Spinal cord (tissue), 10 donors: Measurements from ENCODE around the gene MSANTD2. TPM values are rescaled to one million over a fixed set of nuclear protein-coding genes. Genes with fewer than 3 reads are reported as not detected.

ENCODE experiments used
- DNase-seq, 6 donors: peaks; one replicate each; pipeline versions ENCODE4 v3.0.0 to v3.0.0-alpha.2; 2013 to 2015; ENCODE audit warnings: low spot score in 6 of 6, low read depth in 4 of 6
- H3K27ac ChIP-seq: one replicate; pipeline ENCODE4 v1.5.1; 2013; ENCODE audit warnings: low read depth, low read length, control low read depth
- H3K27me3 ChIP-seq: one replicate; pipeline ENCODE4 v1.6.1; 2013; ENCODE audit warnings: low read length; ENCODE audit not compliant: control insufficient read depth, insufficient read depth
- H3K36me3 ChIP-seq: one replicate; pipeline ENCODE4 v1.6.1; 2013; ENCODE audit warnings: low read length; ENCODE audit not compliant: control insufficient read depth, insufficient read depth
- H3K4me1 ChIP-seq: one replicate; pipeline ENCODE4 v1.6.1; 2013; ENCODE audit warnings: low read length; ENCODE audit not compliant: control insufficient read depth, insufficient read depth
- H3K4me3 ChIP-seq: one replicate; pipeline ENCODE4 v1.5.1; 2013; ENCODE audit warnings: low read depth, low read length, control low read depth
- H3K9me3 ChIP-seq: one replicate; pipeline ENCODE4 v1.6.1; 2013; ENCODE audit warnings: low read length; ENCODE audit not compliant: control insufficient read depth, insufficient read depth
- WGBS: methylation state at CpG from one replicate; pipeline ENCODE4 v1.1.5; 2013; ENCODE audit warnings: missing lambda C conversion rate; ENCODE audit not compliant: insufficient coverage; 5-methylcytosine and 5-hydroxymethylcytosine counted together
- polyA plus RNA-seq, 2 donors: library from polyadenylated mRNA; unstranded; fragments of 120-200 nt; gene quantifications; one replicate each; pipeline ENCODE4 v1.2.1, GENCODE V29; 2013; ENCODE audit not compliant: insufficient read length in 2 of 2
- total RNA-seq, 2 donors: library from RNA; depleted of rRNA in 1 of 2; stranded (reverse); fragments of 120-200 nt in 1 of 2; fragments of >200 nt in 1 of 2; gene quantifications; one replicate each; pipeline versions ENCODE4 v1.2.3 to v1.2.4, GENCODE V29; 2013 to 2014
- donor health status: healthy.

Gene MSANTD2
- total and polyA plus RNA-seq, 4 donors, result 17.8 to 28.4 (median 22.6) TPM

DNA sequence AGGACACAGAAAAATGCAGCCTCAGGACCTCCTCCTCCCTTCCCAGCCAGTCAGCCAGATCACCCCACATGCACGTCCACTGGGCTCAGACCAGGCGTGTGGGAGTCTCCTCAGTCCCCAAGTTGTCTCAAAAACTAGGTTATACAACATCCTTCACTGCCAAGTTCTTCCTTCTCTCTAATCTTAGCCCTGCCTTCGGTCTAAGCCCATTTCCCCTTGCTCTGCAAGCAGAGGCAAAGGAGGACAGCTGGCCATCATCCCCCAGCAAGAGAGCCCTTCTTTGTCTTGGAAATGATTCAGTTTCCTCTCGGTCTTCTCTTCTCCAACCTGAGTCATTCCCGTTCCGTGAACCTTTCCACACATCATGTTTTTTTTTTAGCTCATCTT lies 74.5 kb downstream of the MSANTD2 start:
- no peaks in the 10 kb centered on the region for H3K9me3 ChIP-seq
- H3K4me3 ChIP-seq, result no peak overlapping the region
- H3K4me1 ChIP-seq, result peaks cover 8% of the 10 kb centered on the region
- no peak overlapping the region for H3K27ac ChIP-seq
- DNase-seq, result no peak
- 64% methylated on average over 5 of the region's 6 CpGs for WGBS
- H3K27me3 ChIP-seq, result peaks cover 26% of the 10 kb centered on the region
- no peaks in the 10 kb centered on the region for H3K36me3 ChIP-seq

DNA sequence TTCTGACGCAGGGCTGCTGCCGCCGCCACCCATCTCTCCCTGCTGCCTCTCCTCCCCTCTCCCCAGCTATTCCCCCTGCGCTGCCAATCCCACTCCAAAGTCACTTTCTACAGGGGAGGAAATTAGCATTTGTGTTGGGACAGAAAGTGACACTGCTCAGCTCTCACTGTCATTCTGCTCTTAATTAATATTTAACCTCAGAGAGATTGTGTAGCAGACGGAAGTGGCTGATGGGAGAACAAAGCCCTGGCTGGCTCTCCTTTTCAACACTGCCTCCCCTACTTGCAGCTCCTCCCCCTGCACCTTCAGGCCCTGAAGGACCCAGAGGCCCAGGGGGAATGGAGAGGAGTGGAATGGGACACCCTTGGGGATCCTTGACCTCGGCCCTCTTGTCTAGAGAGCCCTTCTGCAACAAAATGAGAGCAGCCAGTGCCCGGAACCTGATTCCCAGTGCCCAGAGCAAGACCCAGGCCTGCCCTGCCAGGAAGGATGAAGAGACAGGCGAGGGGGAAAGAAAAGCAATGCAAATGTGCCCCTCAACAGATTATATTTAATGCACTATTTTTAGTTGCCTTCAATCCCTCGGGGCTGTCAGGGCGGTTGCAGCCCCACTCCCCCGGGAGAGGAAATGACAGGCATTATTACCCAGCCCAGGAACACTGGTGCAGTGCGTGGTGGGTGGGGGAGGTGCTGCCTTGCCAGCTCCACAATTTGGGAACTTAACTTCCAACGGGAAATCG lies 75.1 kb downstream of the MSANTD2 start:
- DNase-seq, result peak in 2 of 6 donors; percentile 17 to 34
- H3K27me3 ChIP-seq, result peaks cover 30% of the 10 kb centered on the region
- 25% methylated on average over 2 of the region's 14 CpGs for WGBS
- peaks cover 8% of the 10 kb centered on the region for H3K4me1 ChIP-seq
- H3K27ac ChIP-seq, result no peak overlapping the region
- H3K36me3 ChIP-seq, result no peaks in the 10 kb centered on the region
- no peak overlapping the region for H3K4me3 ChIP-seq
- no peaks in the 10 kb centered on the region for H3K9me3 ChIP-seq

DNA sequence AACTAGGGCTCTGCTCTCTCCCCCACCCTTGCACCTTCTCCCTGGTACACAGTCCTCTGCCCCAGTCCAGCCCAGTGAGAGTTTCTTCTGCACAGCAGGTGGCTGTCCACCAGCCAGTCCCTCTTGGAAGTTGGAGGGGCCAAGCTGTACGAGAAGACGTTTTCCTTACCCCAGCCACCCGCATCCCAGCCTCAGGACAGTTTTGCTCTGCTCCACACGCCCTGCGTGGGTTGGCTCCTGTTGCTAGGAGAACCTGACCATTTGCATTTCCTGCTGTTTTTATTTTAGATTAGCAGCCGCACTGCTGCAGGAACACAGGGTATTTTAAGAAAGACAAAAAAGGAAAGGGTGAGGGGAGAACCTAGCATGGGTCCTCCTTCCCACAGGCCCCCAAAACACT lies 78.0 kb downstream of the MSANTD2 start:
- Histone ChIP-seq H3K27ac (no peak overlapping the region), H3K27me3 (peaks cover 54% of the 10 kb centered on the region), H3K9me3 (no peaks in the 10 kb centered on the region), H3K36me3 (no peaks in the 10 kb centered on the region), H3K4me3 (no peak overlapping the region), H3K4me1 (peaks cover 25% of the 10 kb centered on the region)
- 72% methylated on average over 2 of the region's 6 CpGs for WGBS
- no peak for DNase-seq

DNA sequence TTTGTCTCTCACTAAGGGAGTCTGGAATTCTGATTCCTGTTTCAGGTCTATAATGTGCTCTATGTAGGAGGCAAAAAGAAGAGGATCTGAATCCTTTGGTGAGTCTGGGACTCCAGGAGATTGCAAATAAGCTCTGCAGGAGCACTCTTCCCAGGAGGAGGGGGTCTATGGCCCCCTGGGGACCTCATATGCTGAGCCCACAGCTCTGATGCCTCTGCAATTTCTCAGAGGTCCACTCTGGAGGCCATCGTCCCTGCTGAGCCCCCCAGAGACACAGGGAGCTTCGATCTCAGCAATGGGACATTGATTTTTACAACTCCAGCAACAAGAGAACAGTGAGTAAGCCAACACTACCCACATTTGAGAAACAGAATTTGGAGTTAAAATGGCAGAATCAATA lies 80.7 kb downstream of the MSANTD2 start:
- Histone ChIP-seq H3K4me3 (no peak overlapping the region), H3K27me3 (peaks cover 46% of the 10 kb centered on the region)

DNA sequence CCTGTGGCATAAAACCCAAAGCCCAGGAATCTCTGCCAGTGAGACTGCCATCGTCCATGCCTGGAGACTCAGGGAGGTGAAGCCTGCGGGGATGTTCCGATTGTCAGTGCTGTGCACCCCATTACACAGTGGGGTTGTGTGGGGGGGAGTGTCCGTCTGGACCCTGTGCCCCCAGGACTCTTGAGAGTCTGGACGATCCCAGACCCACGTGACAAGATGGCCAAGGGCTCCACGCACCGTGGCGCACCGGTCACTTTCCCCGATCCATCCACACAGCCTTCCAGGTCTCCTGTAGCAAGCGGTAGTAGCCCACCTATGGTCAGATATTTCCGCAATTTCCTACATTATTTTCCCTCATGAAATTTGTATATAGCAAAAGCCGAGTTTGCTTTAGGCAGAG lies 81.4 kb downstream of the MSANTD2 start:
- H3K4me3 ChIP-seq, result no peak overlapping the region
- no peak for DNase-seq
- H3K4me1 ChIP-seq, result peaks cover 17% of the 10 kb centered on the region
- WGBS, result 17% methylated on average over 8 of the region's 14 CpGs
- no peaks in the 10 kb centered on the region for H3K9me3 ChIP-seq
- peaks cover 44% of the 10 kb centered on the region for H3K27me3 ChIP-seq
- no peak overlapping the region for H3K27ac ChIP-seq
- H3K36me3 ChIP-seq, result no peaks in the 10 kb centered on the region

More for the DNA sequence above, 80.7 kb downstream of the MSANTD2 start:
- Histone ChIP-seq H3K4me1 (peaks cover 17% of the 10 kb centered on the region), H3K36me3 (no peaks in the 10 kb centered on the region), H3K9me3 (no peaks in the 10 kb centered on the region), H3K27ac (no peak overlapping the region)
- DNase-seq, result peak in 1 of 6 donors; percentile 13
- 13% methylated on average over 1 of the region's 2 CpGs for WGBS

DNA sequence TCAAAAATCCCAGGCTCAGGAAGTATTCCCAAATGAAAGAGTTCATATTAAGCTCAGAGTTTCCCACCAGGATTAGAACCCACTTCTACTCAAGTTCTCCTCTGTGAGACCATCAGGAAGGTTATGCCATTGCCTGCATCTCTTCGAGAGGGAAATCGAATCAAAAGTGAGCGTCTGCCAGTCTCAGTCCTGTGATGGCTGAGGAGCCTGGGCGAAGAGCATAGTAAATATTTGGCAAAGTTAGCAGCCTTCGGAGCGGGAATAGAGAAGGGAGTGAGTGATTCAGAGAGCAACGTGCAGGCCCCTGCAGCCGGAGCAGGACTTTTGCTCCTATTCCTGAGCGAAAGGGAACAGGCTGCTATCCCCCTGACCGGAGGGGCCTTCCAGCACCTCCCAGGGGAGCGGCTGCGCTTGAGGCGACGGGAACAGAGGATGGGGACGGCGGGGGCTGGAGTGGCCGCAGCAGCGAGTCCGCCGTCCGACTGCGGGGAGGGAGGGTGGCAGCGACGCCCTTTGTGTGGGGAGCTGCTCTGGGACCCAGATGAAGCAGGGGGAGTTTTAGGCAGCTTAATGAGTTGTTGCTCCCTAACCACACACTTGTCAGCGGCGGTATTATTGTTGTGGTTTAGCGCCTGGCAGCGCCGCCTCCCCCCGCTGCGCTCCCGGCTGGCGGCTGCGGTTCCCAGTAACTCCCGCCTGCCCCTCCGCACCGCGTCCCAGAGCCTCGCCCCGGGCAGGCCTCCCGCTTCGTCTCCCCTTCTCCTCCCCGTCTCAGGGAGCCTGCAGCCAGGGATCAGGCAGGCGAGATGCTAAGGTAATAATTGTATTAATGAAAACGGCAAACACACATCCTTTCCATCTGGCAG lies 82.2 kb downstream of the MSANTD2 start:
- Histone ChIP-seq H3K4me1 (peaks cover 17% of the 10 kb centered on the region), H3K36me3 (no peaks in the 10 kb centered on the region), H3K9me3 (no peaks in the 10 kb centered on the region), H3K27ac (no peak overlapping the region), H3K4me3 (peak overlapping the region; percentile 28), H3K27me3 (peaks cover 42% of the 10 kb centered on the region)
- WGBS, result under 1% methylated on average over 39 of the region's 45 CpGs
- peak in 2 of 6 donors; percentile 66 to 76 for DNase-seq

DNA sequence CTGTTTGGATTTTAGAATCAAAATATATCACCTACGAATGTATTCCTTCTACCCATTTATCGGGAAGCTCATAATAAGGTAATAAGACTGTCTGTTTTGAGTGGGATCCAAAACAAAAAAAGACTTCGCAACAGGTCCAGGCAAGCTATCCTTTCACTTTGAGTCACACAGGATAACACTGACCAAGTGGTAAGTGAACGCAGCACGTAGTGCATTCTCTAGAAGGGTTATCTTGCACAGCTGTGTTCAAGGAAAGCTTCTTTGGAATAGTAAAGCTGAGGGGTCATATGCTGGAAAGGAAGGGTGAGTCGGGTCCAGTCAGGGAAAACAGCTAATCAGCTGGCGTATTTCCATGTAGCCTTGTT lies 82.8 kb downstream of the MSANTD2 start:
- Histone ChIP-seq H3K27ac (no peak overlapping the region), H3K27me3 (peaks cover 39% of the 10 kb centered on the region), H3K9me3 (no peaks in the 10 kb centered on the region), H3K4me3 (no peak overlapping the region), H3K36me3 (no peaks in the 10 kb centered on the region), H3K4me1 (peaks cover 17% of the 10 kb centered on the region)
- WGBS, result 74% methylated on average over 5 of the region's 7 CpGs
- no peak for DNase-seq

DNA sequence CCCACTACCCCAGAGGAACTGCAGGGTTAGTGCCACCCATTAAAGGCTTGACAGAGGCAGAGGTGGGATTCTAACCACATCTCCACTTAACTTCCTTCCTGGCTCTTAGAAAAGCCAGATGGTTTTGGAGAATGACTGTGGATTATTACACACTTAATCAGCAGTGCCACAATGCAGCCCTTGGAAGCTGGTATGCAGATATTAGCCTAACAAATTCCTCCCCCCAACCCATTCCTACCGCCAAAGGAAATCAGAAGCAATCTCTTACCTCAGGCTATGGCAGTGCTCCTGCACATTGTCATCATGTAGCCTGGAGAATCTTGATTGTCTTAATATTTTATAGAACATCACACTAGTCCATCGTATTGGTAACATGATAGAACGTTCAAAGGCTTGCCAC lies 83.6 kb downstream of the MSANTD2 start:
- no peak overlapping the region for H3K4me3 ChIP-seq
- peaks cover 17% of the 10 kb centered on the region for H3K4me1 ChIP-seq
- H3K27ac ChIP-seq, result no peak overlapping the region
- no peak for DNase-seq
- H3K9me3 ChIP-seq, result no peaks in the 10 kb centered on the region
- H3K27me3 ChIP-seq, result peaks cover 38% of the 10 kb centered on the region
- no CpG with 5 or more reads among the region's 3 CpGs for WGBS
- no peaks in the 10 kb centered on the region for H3K36me3 ChIP-seq
